GM19240 (cell line): ENCODE results near the gene IFIH1.

ENCODE experiments used
- DNase-seq: peaks from one replicate; pipeline ENCODE4 v3.0.0; 2011; ENCODE audit warnings: low spot score; ENCODE audit not compliant: insufficient read length

The IFIH1 gene

GRCh38 chr2:162318328-162319180, at the start of gene IFIH1:
IFIH1 (minus strand) TSS chr2:162318684; CDS start chr2:162318307, 377 bp downstream.
- peak; percentile 36 for DNase-seq

GRCh38 chr2:162365392-162365791, 46.9 kb upstream of the IFIH1 start:
- no peak for DNase-seq

- no peak for DNase-seq
Observed at GRCh38 chr2:162344617-162344950, 26.1 kb upstream of the IFIH1 start.

GRCh38 chr2:162343824-162344616, 25.5 kb upstream of the IFIH1 start, which contains the start of gene GCA:
GCA (plus strand) TSS chr2:162344132; CDS start chr2:162344249, 117 bp downstream.
- peak; percentile 68 for DNase-seq

- DNase-seq = no peak
Observed at GRCh38 chr2:162343492-162343823, 25.0 kb upstream of the IFIH1 start.

GRCh38 chr2:162342841-162343240, 24.4 kb upstream of the IFIH1 start:
- DNase-seq = no peak

- DNase-seq = no peak
Observed at GRCh38 chr2:162342321-162342720, 23.8 kb upstream of the IFIH1 start.

- no peak for DNase-seq
Observed at GRCh38 chr2:162340822-162341221, 22.3 kb upstream of the IFIH1 start.

GRCh38 chr2:162337868-162338267, 19.4 kb upstream of the IFIH1 start:
- DNase-seq = no peak

- DNase-seq = no peak
Observed at GRCh38 chr2:162333968-162334367, 15.5 kb upstream of the IFIH1 start.

- DNase-seq = no peak
Observed at GRCh38 chr2:162330881-162331280, 12.4 kb upstream of the IFIH1 start.

- no peak for DNase-seq
Observed at GRCh38 chr2:162328424-162329157, 10.1 kb upstream of the IFIH1 start.

- no peak for DNase-seq
Observed at GRCh38 chr2:162327806-162328205, 9.3 kb upstream of the IFIH1 start.

GRCh38 chr2:162327134-162327769, 8.8 kb upstream of the IFIH1 start:
- no peak for DNase-seq

- DNase-seq = no peak
Observed at GRCh38 chr2:162324953-162325352, 6.5 kb upstream of the IFIH1 start.

- no peak for DNase-seq
Observed at GRCh38 chr2:162320864-162321517, 2.5 kb upstream of the IFIH1 start.

GRCh38 chr2:162317861-162318327, 590 bp downstream of the IFIH1 start:
- DNase-seq = no peak

GRCh38 chr2:162317058-162317742, 1.3 kb downstream of the IFIH1 start:
- DNase-seq = no peak

- no peak for DNase-seq
Observed at GRCh38 chr2:162316590-162316989, 1.9 kb downstream of the IFIH1 start.

- no peak for DNase-seq
Observed at GRCh38 chr2:162315938-162316337, 2.5 kb downstream of the IFIH1 start.
